EL (cell line): Measurements from ENCODE around the gene CHDH.

Experiments used
- DNase-seq: peaks from one replicate; pipeline ENCODE4 v3.0.0-alpha.2; 2016

Gene CHDH, protein sequence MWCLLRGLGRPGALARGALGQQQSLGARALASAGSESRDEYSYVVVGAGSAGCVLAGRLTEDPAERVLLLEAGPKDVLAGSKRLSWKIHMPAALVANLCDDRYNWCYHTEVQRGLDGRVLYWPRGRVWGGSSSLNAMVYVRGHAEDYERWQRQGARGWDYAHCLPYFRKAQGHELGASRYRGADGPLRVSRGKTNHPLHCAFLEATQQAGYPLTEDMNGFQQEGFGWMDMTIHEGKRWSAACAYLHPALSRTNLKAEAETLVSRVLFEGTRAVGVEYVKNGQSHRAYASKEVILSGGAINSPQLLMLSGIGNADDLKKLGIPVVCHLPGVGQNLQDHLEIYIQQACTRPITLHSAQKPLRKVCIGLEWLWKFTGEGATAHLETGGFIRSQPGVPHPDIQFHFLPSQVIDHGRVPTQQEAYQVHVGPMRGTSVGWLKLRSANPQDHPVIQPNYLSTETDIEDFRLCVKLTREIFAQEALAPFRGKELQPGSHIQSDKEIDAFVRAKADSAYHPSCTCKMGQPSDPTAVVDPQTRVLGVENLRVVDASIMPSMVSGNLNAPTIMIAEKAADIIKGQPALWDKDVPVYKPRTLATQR

DNA sequence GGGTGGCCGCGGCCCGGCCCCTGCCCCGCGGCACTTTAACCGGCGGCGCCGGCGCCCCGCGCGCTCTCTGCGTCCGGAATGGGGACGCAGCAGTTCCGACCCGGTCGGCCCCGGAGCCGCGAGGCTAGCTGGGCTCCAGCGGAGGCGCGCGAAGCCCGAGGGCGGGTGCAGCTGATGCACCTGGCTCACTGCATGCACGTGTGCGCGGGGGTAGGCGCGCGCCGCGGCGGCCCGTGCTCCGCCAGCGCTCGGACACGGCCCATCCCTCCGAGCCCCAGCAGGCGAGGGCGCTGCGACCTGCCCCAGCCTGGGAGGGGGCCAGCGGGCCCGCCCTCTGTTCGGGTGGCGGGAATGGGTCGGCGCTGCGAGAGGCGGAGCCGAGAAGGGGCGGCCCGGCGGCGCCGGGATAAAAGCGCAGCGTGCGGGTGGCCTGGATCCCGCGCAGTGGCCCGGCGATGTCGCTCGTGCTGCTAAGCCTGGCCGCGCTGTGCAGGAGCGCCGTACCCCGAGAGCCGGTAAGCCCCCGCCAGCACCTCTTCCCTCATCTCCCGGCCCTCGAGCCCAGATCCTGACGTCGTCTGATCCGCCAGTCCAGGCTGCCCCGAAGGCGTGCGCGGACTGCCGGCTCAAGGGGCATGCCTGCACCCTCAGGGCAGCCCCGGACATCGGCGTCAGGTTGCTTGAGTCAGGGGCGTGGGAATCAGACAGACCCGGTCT is at the start of gene CHDH, which contains the start of gene IL17RB:
CHDH (minus strand) TSS at position 286 of the 717 bp plus-strand sequence. CDS start 22,411 bp downstream, outside the sequence.
IL17RB (plus strand) TSS at position 435 of the 717 bp plus-strand sequence; CDS start at position 456, 21 bp downstream.
- peak; percentile 18 for DNase-seq

DNA sequence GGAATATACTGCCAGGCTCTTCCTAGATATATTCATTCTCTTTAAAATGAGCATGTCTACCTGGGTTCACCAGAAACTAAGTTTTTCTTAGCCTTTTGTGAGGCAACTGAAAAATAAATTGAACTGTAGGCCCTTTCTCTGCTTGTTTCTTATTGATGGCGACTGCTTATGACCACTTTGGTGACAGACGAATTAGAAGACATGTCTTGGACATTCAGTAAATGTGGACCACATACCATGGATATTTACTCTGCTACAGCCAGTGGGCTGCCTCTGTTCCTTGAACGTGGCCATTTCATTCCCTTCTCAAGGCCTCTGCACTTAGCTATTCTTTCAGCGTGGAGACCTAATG is 46.0 kb upstream of the CHDH start:
- no peak for DNase-seq

DNA sequence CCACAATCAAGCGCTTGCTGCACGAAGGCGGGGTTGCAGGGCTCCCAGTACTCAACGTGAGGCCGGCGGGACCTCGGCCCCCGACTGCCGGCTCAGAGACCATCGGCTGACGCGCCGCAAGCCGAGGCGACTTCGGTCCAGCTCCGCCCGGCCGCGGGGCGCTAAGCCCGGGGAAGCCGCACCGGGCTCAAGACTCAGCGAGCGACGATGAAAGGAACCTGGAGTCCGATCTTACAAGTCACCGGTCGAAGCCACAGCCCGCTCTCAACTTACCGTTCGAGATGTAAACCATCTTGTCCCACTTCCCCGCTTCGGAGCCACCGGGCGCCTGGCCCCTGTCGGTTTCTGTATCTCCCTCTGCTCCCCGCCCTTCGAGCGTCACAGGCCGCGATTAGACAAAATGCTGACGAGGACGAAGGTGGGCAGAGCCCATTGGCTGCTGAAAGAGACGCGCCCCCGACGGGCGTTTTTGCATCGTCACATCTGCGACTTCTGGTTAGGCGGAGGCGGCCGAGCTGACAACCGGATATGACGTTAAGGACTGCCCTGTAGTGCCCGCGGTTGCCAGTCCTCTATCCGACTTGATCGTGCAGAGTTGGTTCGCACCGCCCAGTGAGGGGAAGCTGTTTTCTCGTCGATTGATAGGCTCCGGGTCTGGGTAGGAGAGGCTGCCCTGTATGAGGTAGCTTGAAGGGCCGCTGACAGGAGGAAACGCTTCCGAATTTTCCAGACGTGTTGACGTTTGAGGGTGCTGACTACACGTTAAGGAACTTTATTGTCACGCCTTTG is 45.5 kb upstream of the CHDH start, which contains the start of gene SELENOK:
SELENOK (minus strand) TSS at position 363 of the 789 bp plus-strand sequence.
- peak; percentile 99 for DNase-seq

DNA sequence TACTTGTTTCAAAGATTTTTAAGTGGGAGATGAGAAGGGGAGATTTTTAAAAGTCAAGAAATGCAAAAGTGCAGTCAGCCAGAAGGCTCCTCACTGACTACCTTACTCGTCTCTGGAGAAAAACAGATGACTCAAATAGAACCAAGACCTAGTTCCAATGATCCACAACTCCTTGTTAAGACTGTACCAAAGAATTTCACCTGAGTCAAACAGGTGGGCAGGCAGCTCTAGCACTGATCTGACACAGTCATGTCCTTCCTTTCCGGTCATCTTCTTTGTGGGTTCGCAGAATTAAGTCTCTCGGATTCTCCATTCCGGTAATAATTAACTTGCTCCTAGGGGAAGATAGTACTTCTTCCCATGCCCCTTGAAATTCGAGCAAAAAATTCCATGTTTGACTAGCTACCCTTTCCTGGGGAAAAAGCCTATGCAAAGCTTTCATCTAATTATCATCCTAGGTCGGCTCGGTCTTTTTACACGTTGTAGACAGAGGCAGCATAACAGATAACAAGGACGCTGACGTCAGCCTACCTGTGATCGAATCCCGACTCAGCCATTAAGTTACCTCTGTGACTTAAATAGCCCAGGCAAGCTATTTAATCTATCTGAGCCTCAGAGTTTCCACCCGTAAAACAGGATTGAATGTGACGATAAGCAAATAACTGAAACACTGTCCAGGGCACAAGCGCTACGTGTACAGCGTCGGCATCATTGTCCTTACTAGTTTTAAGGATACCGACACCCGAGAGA is 44.7 kb upstream of the CHDH start:
- peak; percentile 28 for DNase-seq

DNA sequence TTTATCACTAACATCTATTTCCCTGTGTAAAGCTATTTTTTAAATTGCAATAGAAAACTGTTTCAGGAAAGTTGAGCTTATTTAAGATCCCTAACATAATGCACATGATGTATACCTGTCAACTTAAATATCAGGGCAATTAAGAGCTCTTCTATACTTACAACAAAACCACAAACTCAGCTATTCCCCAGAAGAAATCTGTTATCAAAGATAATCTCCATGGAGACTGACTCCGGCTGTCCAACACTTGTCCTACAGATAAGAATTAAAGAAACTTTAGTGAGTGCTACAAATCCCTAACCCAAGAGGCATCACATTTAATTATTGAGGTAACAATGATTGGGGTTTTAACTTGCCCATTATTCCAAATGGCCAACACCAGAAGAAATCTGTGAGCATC is 42.0 kb upstream of the CHDH start:
- DNase-seq, result no peak

DNA sequence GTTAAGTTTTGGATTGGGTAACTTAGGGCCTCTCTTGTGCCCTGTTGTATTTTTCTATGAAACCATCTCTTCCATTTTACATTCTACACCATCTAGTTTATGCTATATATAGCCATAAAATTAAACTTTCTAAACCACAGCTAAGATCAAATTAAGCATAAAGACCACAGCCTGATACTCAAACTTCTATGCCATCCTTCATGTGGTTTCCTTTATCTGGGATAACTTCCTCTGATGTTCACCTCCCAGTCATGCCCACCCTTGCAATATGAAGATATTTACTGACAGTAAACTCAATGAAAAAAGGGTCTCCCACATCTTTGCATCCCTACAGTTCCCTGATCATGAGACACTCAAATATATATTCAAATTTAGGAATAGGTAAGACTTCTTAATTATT is 41.2 kb upstream of the CHDH start:
- no peak for DNase-seq

DNA sequence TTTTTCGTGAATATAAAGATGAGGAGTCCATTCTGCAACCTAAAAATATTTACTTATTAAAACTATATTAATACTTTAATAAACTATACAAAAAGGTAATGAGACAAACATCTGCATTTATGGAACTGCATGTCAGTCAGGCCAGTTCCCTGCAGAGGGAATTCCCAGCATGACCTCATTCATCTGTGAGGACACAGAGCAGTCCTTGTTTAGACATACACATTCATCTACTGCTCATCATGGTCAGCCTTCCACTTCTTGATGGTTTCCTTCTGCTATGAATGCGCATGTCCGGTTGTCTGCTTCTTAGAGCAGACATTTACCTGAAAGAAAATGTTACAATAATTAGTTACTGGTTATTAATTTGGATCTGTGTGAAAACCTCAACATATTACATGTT is 39.0 kb upstream of the CHDH start:
- DNase-seq, result peak; percentile 6

DNA sequence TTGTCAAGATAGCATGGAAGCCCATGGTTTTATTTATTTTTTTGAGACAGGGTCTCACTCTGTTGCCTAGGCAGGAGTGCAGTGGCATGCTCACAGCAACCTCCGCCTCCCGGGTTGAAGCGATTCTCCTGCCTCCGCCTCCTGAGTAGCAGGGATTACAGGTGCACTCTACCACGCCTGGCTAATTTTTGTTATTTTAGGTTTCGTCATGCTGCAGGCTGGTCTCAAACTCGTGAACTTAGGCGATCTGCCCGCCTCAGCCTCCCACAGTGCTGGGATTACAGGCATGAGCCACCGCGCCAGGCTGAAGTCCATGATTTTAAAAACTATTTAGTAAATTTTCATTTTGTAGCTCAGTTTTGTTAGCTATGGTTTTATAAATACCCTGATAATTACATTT is 38.4 kb upstream of the CHDH start:
- DNase-seq, result no peak

DNA sequence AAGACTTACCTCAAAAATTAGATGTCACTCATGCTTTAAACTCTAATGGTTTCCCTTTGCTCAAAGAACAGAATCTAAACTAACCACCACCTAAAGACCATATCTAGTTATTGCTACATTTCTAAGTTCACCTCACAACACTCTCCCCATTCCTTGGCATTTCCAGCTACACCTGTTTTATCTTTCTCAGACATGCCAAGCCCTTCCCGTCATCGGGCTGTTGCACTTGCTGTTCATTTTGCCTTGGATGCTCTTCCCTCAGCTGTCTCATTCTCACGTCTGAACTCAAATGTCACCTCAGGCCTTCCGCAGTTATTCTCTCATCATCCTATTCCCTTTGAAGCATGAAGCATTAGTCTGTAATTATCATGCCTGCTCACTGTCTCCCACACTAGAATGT is 36.8 kb upstream of the CHDH start:
- no peak for DNase-seq

DNA sequence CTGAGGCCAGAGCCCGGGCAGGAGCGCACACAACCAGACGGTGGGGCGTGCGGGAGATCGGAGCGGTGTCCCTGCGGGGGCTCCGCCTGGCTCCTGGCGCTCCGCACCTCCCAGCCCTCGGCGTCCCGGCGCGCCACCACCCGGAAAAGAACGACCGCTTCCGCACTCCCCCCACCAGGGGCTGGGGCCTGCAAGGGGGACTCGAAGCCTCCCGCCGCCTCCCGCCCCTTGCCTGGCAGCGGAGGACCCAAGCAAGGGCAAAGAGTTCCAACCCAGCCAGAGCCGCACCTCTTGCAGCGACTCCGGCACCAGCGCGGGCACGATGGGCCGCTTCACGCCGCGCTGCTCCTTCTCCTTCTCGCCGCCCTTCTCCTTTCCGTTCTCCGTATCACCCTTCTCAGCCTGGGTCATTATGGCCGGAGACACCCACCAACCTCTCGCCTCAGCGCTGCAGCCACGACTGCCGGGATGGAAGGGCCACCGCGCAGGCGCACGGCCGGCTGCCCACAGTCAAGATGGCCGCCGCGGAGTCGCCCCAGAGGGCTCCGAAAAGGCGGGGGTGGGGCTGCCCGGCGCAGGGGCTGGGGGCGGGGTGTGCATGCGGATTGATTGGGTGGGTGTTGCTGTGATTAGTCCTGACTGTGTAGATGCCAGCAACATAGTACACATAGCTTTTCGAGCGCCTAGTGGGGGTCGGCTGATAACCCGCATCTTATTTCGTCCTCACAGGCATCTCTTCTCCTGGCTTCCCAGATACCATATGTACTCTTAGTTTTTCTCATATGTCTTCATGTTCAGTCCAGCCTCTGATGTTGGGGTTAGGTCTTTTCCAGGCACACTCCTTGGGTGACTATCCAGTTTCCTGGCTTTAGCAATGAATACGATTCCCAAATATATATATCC is 35.7 kb upstream of the CHDH start, which contains the start of gene ACTR8:
ACTR8 (minus strand) TSS at position 462 of the 903 bp plus-strand sequence; CDS start at position 411, 51 bp downstream.
- peak; percentile 85 for DNase-seq

DNA sequence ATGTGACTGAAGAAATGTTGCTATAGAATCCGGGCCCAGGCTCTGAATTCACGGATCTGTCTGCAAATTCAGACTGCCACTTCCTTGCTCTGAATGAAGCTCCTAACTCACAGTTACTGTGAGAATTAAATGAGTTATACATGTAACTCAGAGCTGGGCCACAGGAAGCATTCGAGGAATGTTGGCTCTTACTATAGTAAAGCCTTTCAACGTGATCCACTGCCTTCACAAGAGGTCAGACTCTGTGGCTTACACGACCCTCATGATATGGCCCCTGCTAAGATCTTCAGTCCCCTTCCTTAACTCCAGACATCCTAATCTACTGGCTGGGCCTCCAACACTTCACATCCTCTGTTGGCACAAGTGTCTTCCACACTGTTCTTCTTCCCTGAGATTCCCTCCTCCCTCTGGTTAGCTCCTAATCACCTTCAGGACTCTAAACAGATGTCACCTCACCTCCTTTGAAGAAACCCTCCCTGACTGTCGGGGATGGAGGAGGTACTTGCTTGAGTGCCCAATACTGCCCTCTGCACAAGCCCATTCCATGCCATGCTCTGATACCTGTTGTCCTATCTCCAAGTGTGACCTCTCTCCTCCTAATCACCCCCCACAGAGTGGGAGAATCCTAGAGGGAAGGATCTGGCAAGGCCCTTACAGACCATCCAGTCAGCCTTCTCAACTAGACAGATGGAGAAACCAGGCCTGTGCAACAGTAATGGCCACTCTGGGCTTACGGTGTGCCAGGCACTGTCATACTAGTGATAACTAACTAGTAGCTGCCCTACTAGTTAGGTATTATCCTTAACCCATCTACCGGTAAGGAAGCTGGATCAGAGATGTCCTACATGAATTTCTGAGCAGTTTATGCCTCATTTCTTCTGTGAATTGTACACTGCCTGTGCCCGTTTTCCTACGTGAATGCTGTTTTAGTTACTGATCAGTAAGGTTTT is 34.5 kb upstream of the CHDH start:
- peak; percentile 42 for DNase-seq

DNA sequence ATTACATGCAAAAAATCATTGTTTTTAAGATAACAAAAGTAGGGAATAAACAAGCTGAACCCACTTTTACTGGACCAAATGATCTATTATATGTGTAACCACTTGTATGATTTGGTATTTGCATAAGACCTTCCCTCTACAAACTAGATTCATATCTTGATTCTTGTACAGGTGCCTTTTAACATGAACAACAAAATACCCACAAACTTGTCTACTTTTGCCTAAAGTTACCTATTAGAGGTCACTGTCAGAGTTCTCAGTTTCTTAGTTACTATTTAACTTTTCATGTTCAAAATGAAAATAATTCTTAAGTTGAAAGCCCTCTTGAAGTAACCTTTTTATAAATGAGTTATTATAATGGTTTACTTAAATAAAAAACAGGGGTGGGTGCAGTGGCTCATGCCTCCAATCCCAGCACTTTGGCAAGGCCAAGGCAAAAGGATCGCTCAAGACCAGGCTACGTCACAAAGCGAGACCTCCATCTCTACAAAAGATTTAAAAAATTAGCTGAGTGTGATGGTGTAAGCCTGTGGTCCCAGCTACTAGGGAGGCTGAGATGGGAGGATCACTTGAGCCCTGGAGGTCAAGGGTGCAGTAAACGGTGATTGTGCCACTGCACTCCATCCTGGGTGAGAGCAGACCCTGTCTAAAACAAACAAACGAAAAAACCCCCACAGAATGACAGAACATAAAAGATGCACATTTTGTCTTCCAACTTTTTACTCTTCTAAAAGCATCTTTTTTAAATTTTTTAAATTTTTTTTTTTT is 19.7 kb upstream of the CHDH start:
- DNase-seq, result no peak

DNA sequence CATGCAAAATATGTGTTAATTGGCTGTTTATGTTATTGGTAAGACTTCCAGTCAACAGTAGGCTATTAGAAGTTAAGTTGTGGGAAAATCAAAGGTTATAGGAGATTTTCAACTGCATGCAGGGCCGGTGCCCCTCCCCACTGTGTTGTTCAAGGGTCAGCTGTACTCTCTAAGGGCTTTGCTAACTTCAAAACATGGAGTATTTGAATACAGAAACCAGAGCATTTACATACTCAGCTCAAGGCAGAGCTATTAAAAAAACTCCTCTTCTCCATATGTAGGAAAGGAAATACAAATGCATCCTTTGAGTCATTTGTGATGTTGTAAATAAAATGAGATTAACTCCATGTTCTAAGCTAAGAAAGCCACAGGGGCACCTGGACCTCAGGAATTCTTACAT is 16.9 kb upstream of the CHDH start:
- no peak for DNase-seq

DNA sequence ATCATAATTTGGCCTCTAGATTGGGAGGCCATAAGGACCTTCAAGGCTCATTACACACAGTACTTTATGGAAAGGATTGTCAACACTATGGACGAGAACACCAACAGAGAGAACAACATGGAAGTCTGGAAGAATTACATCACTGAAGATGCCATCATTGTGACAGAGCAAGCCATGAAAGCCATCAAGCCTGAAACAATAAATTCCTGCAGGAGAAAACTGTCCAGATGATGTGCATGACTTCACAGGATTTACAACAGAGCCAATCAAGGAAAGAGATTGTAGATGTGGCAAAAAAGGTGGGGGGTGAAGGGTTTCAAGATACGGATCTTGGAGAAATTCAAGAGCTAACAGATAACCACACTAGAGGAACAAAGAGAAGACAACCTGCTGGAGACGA is 16.0 kb upstream of the CHDH start:
- no peak for DNase-seq

DNA sequence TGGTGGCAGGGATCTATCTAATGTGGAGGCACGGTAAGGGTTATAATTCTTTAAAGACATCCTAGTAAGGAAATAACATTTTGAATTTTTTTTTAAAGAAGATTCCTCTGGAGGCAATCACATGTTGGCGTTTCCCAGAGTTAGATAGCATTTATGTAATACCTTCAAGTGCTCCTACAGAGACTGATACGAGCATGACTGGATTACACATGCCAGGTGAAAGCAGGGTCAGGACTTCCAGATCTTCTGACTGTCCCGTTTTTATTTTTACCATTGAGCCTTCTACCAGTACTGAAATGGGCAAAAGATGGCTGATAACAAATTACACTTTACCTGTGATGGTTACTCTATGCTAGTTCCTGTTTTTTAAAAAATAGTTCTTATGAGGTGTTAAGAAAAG is 14.0 kb upstream of the CHDH start:
- no peak for DNase-seq

DNA sequence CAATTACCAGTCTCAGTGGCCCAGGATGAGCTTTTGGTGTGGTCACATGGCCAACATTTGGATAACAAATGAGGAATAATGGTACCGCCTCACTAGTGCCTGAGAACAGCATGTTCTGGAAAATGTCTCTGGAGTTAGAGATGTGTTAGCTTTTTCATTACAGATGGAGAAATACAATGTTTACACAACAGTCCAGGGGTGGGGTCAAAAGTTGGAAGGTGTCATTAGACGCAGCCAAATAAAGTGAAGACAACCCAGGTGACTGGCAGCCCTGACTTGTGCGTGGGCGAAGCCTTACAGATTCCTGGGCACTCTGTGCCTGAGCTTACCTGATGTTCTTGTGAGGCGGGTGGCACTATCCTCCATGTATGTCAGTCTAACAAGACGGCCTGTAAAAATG is 13.0 kb upstream of the CHDH start:
- no peak for DNase-seq

DNA sequence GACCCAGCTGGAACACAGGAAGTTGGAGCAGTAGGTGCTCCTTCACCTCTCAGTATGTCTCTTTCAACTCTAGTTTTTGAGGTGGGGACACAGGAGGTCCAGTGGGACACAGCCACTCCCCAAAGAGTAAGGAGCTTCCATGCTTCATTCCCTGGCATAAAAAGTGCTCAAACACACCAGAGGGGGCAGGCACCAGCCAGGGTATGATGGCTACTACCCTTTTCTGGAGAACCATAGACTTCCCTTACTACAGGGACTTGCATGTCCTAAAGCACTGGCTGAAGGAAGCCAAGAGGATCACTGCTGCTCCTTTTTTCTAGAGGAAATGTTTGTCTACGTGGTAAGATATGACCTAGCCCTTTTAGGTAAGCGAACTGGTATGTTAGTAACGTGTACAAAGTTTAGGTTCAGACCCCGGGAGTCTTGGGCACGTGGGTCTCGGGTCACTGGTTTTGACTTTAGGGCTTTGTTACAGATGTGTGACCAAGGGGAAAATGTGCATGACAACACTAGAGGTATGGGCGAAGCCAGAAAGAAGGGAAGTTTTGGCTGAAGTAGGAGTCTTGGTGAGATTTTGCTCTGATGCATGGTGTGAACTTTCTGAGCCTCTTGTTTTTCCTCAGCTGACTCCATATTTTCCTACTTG is 12.0 kb upstream of the CHDH start:
- no peak for DNase-seq

DNA sequence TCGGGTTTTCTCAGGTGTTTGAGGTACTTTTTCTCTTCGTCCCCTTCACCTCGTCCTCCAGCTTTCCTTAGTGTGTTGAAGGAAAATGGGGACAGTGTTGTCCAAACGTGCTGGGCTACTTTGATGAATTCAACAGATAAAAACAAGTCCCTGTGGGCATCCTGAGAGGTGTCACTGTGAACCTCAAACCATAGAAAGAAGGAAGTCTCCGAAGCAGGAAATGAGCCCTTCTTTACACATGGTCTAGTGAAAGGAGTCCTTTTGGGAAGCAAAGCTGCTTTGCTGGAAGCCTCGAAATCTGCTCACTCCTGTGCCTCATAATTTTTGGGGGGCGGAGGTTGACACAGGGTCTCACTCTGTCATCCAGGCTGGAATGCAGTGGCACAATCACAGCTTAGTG is 10.7 kb upstream of the CHDH start:
- no peak for DNase-seq
